Measurements from ENCODE around the gene PLA2G4E. TPM values are rescaled to one million over a fixed set of nuclear protein-coding genes. Genes with fewer than 3 reads are reported as not detected.

PLA2G4E gene, protein sequence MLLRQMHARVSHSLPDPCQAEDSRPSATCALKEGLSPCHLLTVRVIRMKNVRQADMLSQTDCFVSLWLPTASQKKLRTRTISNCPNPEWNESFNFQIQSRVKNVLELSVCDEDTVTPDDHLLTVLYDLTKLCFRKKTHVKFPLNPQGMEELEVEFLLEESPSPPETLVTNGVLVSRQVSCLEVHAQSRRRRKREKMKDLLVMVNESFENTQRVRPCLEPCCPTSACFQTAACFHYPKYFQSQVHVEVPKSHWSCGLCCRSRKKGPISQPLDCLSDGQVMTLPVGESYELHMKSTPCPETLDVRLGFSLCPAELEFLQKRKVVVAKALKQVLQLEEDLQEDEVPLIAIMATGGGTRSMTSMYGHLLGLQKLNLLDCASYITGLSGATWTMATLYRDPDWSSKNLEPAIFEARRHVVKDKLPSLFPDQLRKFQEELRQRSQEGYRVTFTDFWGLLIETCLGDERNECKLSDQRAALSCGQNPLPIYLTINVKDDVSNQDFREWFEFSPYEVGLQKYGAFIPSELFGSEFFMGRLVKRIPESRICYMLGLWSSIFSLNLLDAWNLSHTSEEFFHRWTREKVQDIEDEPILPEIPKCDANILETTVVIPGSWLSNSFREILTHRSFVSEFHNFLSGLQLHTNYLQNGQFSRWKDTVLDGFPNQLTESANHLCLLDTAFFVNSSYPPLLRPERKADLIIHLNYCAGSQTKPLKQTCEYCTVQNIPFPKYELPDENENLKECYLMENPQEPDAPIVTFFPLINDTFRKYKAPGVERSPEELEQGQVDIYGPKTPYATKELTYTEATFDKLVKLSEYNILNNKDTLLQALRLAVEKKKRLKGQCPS
- not detected in 5 replicates for total RNA-seq (2022; extraction: Qiagen RNA extraction; ENCODE audit: low read depth)

GRCh38 chr15:42020713-42021273 is at the start of gene PLA2G4E:
Gene PLA2G4E, minus strand, starts transcription at chr15:42021042. Its CDS starts 12 bp downstream, at chr15:42021030.

DNA sequence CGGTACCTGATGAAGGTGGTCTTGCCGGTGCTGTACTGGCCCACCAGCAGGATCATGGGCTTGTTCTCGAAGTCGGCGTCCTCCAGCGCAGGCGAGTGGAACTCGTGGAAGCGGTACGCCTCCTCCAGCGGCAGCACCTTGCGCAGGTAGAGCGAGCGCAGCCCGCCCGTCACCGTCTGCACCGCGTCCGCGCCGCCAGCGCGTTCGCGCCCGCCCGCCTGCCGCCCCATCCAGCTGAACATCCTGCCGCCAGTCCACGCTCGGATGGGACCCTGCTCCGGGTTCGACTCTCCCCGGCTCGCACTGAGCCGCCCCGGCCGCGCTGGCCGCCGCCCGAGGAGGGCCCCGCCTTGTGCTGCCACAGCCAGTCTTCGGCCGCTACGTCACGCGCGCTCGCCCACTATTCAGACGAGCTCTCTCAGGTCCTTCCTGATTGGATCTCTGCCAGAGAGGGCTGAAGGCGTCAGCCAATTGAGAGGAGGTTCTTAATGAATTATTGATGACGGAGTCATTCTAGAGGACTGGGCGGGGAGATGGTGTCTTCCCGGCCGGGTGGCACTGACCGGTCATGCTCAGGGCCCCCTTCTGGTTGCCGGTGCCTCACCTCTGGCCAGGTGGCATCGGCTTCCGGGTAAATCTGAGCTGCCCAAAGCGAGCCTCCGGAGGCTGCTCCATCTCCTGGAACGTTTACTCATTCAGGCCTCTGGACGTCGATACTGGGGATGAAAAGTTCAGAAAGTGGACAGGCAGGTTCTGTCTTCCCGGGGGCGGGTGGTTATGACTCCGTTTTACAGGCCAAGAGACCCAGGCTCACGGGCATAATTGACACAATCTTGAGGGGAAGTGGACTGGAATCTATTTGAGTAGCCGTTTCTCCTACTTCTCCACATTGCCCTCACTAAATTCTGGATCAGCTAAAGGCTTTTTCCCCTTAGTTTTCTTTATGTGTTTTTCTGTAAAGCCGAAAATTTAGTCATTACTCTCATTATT is 48.3 kb downstream of the PLA2G4E start, which contains the start of gene EHD4:
EHD4 (minus strand) TSS at position 305 of the 990 bp plus-strand sequence; CDS start at position 242, 63 bp downstream.

Other genes starting within 250 kb of the PLA2G4E start
- 4.8 to 6.0 TPM (median 4.8 TPM) in 5 replicates for gene MAPKBP1, start 246.6 kb downstream of the PLA2G4E start, total RNA-seq (2022; extraction: Qiagen RNA extraction; ENCODE audit: low read depth)
- gene JMJD7, start 192.9 kb downstream of the PLA2G4E start, total RNA-seq (2022; extraction: Qiagen RNA extraction; ENCODE audit: low read depth): 2.9 to 4.5 TPM (median 3.6 TPM) in 5 replicates
- 1.1 to 3.0 TPM (median 2.0 TPM) in 5 replicates for gene PLA2G4B, start 182.2 kb downstream of the PLA2G4E start, total RNA-seq (2022; extraction: Qiagen RNA extraction; ENCODE audit: low read depth)
- 0.25 to 0.39 TPM (median 0.27 TPM) in 5 replicates for gene SPTBN5, start 127.0 kb downstream of the PLA2G4E start, total RNA-seq (2022; extraction: Qiagen RNA extraction; ENCODE audit: low read depth)
- gene EHD4, start 48.5 kb downstream of the PLA2G4E start, total RNA-seq (2022; extraction: Qiagen RNA extraction; ENCODE audit: low read depth): 11.3 to 14.7 TPM (median 12.3 TPM) in 5 replicates
- not detected in 5 replicates for gene PLA2G4D, start 73.5 kb upstream of the PLA2G4E start, total RNA-seq (2022; extraction: Qiagen RNA extraction; ENCODE audit: low read depth)
- gene PLA2G4F, start 135.6 kb upstream of the PLA2G4E start, total RNA-seq (2022; extraction: Qiagen RNA extraction; ENCODE audit: low read depth): not detected in 5 replicates
- gene VPS39, start 187.3 kb upstream of the PLA2G4E start, total RNA-seq (2022; extraction: Qiagen RNA extraction; ENCODE audit: low read depth): 14.8 to 18.1 TPM (median 18.0 TPM) in 5 replicates

All from A549 treated with DMSO at 1 μM for 4 hours (cell line).